Aorta (tissue), 5 donors: Measurements from ENCODE around the gene GLB1L2. TPM values are rescaled to one million over a fixed set of nuclear protein-coding genes. Genes with fewer than 3 reads are reported as not detected.
A peak's percentile ranks its signal among the peaks of the same experiment; 100 is the strongest.
"Not testable (repeated sequence)": the region's sequence is repeated elsewhere in the genome, so short reads cannot be mapped to it uniquely, and the experiment has no call there.

Source experiments
- ATAC-seq: fragments of 200-7000 bp; cut with Tn5 transposase; one replicate; pipeline ENCODE4 v1.9.1; 2022; ENCODE audit warnings: moderate library complexity; ENCODE audit not compliant: low FRiP score
- DNase-seq, 2 donors: peaks; one replicate each; pipeline ENCODE4 v3.0.0-alpha.2; 2020
- H3K27ac ChIP-seq, 2 donors: one replicate each; pipeline ENCODE4 v1.5.1; 2013; ENCODE audit warnings: low read length in 2 of 2, mild to moderate bottlenecking in 2 of 2, moderate library complexity in 2 of 2, control low read depth in 1 of 2, inconsistent platforms in 1 of 2, low read depth in 1 of 2
- H3K27me3 ChIP-seq, 2 donors: one replicate each; pipeline ENCODE4 v1.6.1; 2013; ENCODE audit warnings: control low read depth in 1 of 2, low read length in 1 of 2, mild to moderate bottlenecking in 1 of 2, moderate library complexity in 1 of 2; ENCODE audit not compliant: insufficient read depth in 2 of 2, control insufficient read depth in 1 of 2
- H3K36me3 ChIP-seq, 2 donors: one replicate each; pipeline ENCODE4 v1.6.1; 2013; ENCODE audit warnings: control low read depth in 1 of 2, low read length in 1 of 2, mild to moderate bottlenecking in 1 of 2; ENCODE audit not compliant: insufficient read depth in 2 of 2, control insufficient read depth in 1 of 2
- H3K4me1 ChIP-seq, 2 donors: one replicate each; pipeline ENCODE4 v1.6.1; 2013; ENCODE audit warnings: low read length in 2 of 2, control low read depth in 1 of 2, mild to moderate bottlenecking in 1 of 2, moderate library complexity in 1 of 2; ENCODE audit not compliant: insufficient read depth in 2 of 2, control insufficient read depth in 1 of 2
- H3K4me3 ChIP-seq, 2 donors: one replicate each; pipeline ENCODE4 v1.5.1; 2013; ENCODE audit warnings: low read length in 2 of 2, control low read depth in 1 of 2, mild to moderate bottlenecking in 1 of 2
- H3K9me3 ChIP-seq: one replicate; pipeline ENCODE4 v1.6.1; 2013; ENCODE audit warnings: mild to moderate bottlenecking, low read length; ENCODE audit not compliant: control insufficient read depth
- WGBS, 2 donors: extraction: QIAGEN DNeasy Blood & Tissue Kit; methylation state at CpG; one replicate each; pipeline ENCODE4 v1.1.7; 2013; 5-methylcytosine and 5-hydroxymethylcytosine counted together
- intact Hi-C, 2 donors: fragments of 100-400 bp; cut with DNase I; formaldehyde crosslinking; loops; one replicate each; pipeline versions ENCODE4 v1.14.2 to v1.15.0; 2022
- polyA plus RNA-seq, 2 donors: library from polyadenylated mRNA; stranded (reverse); fragments of 200-250 nt; gene quantifications; one replicate each; pipeline ENCODE4 v1.2.3, GENCODE V29; 2013
- total RNA-seq, 2 donors: library from RNA; stranded (reverse); fragmentation: NEBNext Ultra II Directional; extraction: Animal tissue kit (Norgen Biotek cat#: 25700); gene quantifications; one replicate each; pipeline ENCODE4 v1.2.1, GENCODE V29; 2021
- donor health status: healthy with polysubstance abuse.
- donor health status: Bipolar disorder and iron deficiency.
- donor health status: DM: no; HTN: no; CAD: no.
- donor health status: DM: no; HTN: no; CAD: no.
- donor health status: DM: yes; HTN: yes; CAD: no.

GLB1L2 gene
- total and polyA plus RNA-seq, 4 donors, result 0.94 to 2.2 (median 1.5) TPM; not detected in 1

DNA sequence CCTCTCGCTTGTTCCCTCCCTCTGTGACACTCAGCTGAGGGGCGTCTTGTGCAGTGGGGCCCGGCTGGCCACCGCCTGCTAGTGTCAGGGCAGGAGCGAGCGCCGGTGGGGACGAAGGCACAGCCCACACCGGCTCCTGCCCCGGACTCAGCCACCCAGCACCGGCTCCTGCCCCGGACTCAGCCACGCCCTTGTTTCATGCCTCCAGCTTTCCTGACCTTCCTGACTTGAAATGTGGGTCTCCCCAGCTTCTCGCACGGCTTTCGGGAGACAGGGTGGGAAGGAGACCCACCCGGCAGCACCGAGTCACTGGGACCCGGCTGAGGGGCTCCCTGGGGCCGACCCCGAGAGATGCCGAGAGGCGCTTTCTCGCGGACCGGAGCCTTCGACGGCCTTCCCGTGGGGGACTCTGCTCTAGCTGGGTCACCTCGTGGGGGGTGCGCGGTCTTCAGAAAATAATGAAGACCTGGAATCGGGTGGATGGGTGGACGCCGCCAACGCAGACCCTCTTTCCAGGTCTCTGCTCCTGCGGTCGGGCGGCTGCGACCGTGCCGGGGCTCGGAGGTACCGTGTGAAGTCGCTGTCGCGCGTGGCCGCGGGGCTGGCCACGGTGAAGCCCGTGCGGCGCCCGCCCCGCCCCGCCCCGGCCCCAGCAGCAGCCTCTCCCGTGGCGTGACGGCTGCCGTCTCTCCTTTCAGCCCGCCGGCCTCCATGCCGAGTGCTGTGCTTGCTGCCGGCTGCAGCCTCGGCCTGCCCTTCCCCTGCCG, 10.2 kb downstream of the GLB1L2 start:
- Histone ChIP-seq H3K4me3 (no peak overlapping the region), H3K36me3 (no peaks in the 10 kb centered on the region), H3K4me1 (no peaks in the 10 kb centered on the region), H3K9me3 (no peaks in the 10 kb centered on the region), H3K27ac (no peak overlapping the region), H3K27me3 (no peaks in the 10 kb centered on the region)
- intact Hi-C loops, result no loop called here
- ATAC-seq, result no peak
- 86 to 87% methylated on average over 48 to 68 of the region's 68 CpGs for WGBS, 2 donors
- no peak for DNase-seq

DNA sequence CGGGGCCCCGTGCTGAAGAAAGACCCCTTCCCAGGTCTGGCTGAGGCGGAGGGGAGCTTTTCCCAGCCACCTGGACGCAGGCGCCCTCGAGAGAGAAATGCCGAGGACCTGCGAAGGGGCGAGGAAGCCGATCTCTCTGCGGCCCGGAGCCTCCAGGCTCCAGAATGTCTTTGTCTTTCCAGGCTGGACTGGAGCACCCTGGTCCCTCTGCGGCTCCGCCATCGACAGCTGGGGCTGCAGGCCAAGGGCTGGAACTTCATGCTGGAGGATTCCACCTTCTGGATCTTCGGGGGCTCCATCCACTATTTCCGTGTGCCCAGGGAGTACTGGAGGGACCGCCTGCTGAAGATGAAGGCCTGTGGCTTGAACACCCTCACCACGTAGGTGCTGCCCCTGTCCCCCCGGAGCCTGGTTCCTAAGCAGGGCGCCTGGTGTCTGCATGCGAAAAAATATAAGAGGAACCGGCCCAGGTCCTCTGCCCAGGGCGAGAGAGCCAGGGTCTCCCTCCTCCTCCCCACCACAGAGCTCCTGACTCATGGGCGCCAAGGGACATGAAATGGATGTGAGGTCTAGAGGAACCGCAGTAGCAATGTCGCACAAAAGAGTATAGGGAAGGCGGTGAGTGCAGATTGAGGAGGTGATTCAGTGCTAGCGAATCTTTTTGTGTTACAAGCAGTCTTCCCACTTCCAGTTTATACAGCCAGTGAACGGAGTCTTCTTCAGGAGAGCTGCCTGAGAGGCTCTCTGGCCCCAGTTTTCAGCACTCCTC, 11.0 kb downstream of the GLB1L2 start:
- 88 to 92% methylated on average over 30 of the region's 30 CpGs for WGBS, 2 donors
- no peaks in the 10 kb centered on the region for H3K4me1 ChIP-seq
- no peak for ATAC-seq
- no peaks in the 10 kb centered on the region for H3K9me3 ChIP-seq
- H3K36me3 ChIP-seq, result no peaks in the 10 kb centered on the region
- no peaks in the 10 kb centered on the region for H3K27me3 ChIP-seq
- DNase-seq, result no peak
- intact Hi-C loops, result no loop called here
- no peak overlapping the region for H3K4me3 ChIP-seq
- no peak overlapping the region for H3K27ac ChIP-seq

- no peaks in the 10 kb centered on the region for H3K4me1 ChIP-seq
- no peak overlapping the region for H3K4me3 ChIP-seq
- H3K36me3 ChIP-seq, result no peaks in the 10 kb centered on the region
- intact Hi-C loops, result no loop called here
- no peaks in the 10 kb centered on the region for H3K27me3 ChIP-seq
- WGBS, 2 donors, result 90 to 94% methylated on average over 15 of the region's 15 CpGs
- no peak overlapping the region for H3K27ac ChIP-seq
- no peak for ATAC-seq
- DNase-seq, result no peak
- no peaks in the 10 kb centered on the region for H3K9me3 ChIP-seq
Observed at GRCh38 chr11:134343646-134344045, 11.9 kb downstream of the GLB1L2 start.

- DNase-seq, H3K36me3 ChIP-seq, H3K9me3 ChIP-seq, intact Hi-C loops, H3K4me3 ChIP-seq, H3K27ac ChIP-seq, H3K27me3 ChIP-seq, H3K4me1 ChIP-seq: not testable (repeated sequence)
- peak; percentile 39 for ATAC-seq
- WGBS, 2 donors, result 87 to 89% methylated on average over 26 to 28 of the region's 28 CpGs
Observed at GRCh38 chr11:134344497-134345236, 12.9 kb downstream of the GLB1L2 start.

DNA sequence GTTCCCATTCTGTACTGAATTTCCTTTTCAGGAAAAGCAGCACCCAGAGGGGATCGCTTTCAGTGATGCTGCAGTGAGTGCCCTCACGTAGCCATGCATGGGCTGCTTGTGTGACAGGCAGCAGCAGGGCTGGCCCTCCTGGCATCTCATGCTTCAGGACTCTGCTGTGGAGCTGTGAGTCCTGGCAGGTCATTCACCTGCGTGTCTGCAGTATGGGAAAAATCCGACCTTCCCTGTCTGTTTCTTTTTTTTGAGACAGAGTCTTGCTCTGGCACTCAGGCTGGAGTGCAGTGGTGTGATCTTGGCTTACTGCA, 13.4 kb downstream of the GLB1L2 start:
- H3K27ac ChIP-seq, result no peak overlapping the region
- H3K27me3 ChIP-seq, result no peaks in the 10 kb centered on the region
- intact Hi-C loops, result no loop called here
- no peaks in the 10 kb centered on the region for H3K4me1 ChIP-seq
- H3K36me3 ChIP-seq, result no peaks in the 10 kb centered on the region
- 72 to 80% methylated on average over 4 of the region's 4 CpGs for WGBS, 2 donors
- ATAC-seq, result no peak
- H3K4me3 ChIP-seq, result no peak overlapping the region
- no peaks in the 10 kb centered on the region for H3K9me3 ChIP-seq
- no peak for DNase-seq

GRCh38 chr11:134346101-134346975, 14.6 kb downstream of the GLB1L2 start:
- WGBS, 2 donors, result 78 to 79% methylated on average over 22 of the region's 22 CpGs
- Histone ChIP-seq H3K27ac (no peak overlapping the region), H3K36me3 (no peaks in the 10 kb centered on the region), H3K4me1 (no peaks in the 10 kb centered on the region), H3K27me3 (no peaks in the 10 kb centered on the region), H3K4me3 (no peak overlapping the region), H3K9me3 (no peaks in the 10 kb centered on the region)
- ATAC-seq (peak; percentile 16), DNase-seq (no peak)
- intact Hi-C loops, result no loop called here

DNA sequence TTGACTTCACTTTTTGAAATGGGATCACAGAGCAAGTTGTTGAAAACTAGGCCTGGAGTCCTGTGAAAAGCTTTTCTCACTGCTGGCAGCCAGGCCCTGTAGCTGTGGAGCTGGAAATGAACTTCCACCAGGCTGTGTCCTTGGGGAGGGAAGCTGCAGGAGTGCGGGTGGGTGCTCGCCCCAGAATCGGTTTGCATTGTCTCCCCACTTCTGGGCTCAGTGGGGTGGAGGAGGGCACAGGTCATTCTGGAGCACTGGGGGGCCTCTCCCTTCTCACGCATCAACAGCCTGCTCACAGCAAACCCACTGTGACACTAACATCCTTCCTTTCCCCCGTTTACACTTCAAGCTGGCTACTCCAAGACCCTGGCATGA, 15.2 kb downstream of the GLB1L2 start:
- WGBS, 2 donors, result 88 to 90% methylated on average over 5 of the region's 5 CpGs
- H3K27ac ChIP-seq, result no peak overlapping the region
- H3K4me1 ChIP-seq, result no peaks in the 10 kb centered on the region
- H3K9me3 ChIP-seq, result no peaks in the 10 kb centered on the region
- H3K36me3 ChIP-seq, result no peaks in the 10 kb centered on the region
- H3K27me3 ChIP-seq, result no peaks in the 10 kb centered on the region
- intact Hi-C loops, result no loop called here
- no peak for DNase-seq
- no peak overlapping the region for H3K4me3 ChIP-seq
- ATAC-seq, result no peak

DNA sequence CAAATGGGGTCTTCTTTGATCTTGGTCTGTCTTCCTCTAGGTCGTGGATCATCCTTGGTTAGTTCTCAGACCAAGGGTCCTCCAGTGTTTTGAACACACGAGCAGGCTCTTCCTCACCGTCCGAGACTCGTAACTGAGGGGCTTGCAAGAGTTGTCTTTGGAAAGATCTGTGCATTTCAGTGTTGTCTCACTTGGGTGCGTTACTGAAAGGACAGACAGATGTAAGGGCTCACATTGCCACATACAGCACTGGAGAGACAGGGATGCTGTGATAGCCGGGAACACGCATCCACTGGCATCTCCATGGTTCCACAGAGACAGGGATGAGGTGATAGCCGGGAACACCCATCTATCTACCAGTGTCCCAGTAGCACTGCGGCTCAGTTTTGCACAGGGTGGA, 15.7 kb downstream of the GLB1L2 start:
- 83 to 84% methylated on average over 10 of the region's 10 CpGs for WGBS, 2 donors
- Histone ChIP-seq H3K27me3 (no peaks in the 10 kb centered on the region), H3K27ac (no peak overlapping the region), H3K4me1 (no peaks in the 10 kb centered on the region), H3K9me3 (no peaks in the 10 kb centered on the region), H3K4me3 (no peak overlapping the region), H3K36me3 (no peaks in the 10 kb centered on the region)
- intact Hi-C loops, result no loop called here
- ATAC-seq, result no peak
- no peak for DNase-seq
